Measurements from ENCODE around the gene EIF5A2. TPM values are rescaled to one million over a fixed set of nuclear protein-coding genes. Genes with fewer than 3 reads are reported as not detected.

The EIF5A2 gene
- total and polyA plus RNA-seq, 7 donors: 0.46 to 4.0 (median 1.9) TPM

DNA sequence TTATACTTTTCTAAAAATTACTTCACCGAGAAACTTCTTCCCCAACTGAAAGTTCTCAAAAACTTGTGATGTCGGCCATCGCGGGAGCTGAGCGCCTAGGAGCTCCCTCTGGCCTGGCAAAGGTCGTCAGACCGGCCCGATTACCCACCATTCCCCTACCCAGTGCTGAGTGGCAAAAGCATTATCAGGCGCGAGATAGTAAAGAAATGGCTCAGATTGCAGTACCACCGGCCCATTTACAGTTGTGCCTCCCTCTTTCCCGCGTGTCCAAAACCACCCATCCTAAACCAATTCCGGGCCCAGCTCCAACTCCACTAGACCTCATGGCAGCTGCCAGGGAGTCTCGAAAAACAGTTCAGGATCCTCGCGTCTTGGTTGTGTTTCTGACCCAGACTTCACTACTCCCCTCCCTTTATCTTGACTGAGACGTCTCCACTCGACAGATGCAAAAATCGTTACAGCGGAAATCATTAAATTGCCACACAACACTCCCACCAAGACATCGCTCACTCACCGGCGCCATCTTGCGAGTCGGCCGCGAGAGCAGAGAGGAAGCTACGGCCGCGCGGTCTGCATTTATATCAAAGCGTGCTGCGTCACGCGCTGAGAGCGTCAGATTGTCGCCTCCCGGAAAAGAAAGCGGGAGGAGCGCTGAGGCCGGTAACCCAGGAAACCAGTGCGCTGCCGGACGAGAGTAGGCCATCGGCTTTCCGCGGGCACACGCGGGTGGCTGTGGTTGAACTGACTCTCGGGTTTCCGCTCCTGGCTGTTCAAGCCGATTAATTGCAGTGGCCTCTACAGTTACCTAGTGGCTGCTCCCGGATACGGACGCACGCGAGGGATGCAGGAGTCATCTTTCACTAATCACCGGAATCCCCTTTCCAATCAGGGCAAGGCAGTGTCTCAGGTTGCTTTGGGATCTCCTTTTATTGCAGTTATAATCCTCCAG, 38.5 kb downstream of the EIF5A2 start, which contains the start of gene RPL22L1:
Gene RPL22L1 (minus strand): TSS at position 551 of the 949 bp plus-strand sequence. CDS start 28 bp downstream, at position 523.
- Histone ChIP-seq H3K27ac (peak within 1 kb of the TSS; percentile 86), H3K4me3 (peak within 1 kb of the TSS; percentile 82), H3K27me3 (ENCODE audit: insufficient read depth in 3 of 3, low read length in 2 of 3) (no peaks in the 10 kb centered on the region), H3K4me1 (peaks cover 20% of the 10 kb centered on the region), H3K9me3 (no peaks in the 10 kb centered on the region), H3K36me3 (ENCODE audit: insufficient read depth in 1 of 2, low read depth in 1 of 2) (peaks cover 4 to 38% of the 10 kb centered on the region in 2 donors)
- DNase-seq (peak; percentile 94 to 97), ATAC-seq (peak; percentile 98 to 99 (median 99))
- intact Hi-C loops (cut with DNase I): no loop called here
- TF ChIP-seq, protein P1, sequence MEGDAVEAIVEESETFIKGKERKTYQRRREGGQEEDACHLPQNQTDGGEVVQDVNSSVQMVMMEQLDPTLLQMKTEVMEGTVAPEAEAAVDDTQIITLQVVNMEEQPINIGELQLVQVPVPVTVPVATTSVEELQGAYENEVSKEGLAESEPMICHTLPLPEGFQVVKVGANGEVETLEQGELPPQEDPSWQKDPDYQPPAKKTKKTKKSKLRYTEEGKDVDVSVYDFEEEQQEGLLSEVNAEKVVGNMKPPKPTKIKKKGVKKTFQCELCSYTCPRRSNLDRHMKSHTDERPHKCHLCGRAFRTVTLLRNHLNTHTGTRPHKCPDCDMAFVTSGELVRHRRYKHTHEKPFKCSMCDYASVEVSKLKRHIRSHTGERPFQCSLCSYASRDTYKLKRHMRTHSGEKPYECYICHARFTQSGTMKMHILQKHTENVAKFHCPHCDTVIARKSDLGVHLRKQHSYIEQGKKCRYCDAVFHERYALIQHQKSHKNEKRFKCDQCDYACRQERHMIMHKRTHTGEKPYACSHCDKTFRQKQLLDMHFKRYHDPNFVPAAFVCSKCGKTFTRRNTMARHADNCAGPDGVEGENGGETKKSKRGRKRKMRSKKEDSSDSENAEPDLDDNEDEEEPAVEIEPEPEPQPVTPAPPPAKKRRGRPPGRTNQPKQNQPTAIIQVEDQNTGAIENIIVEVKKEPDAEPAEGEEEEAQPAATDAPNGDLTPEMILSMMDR (IDR thresholded peaks at IDR 0.05): no peak
- 0% methylated on average over 59 of the region's 59 CpGs for WGBS, 3 donors

DNA sequence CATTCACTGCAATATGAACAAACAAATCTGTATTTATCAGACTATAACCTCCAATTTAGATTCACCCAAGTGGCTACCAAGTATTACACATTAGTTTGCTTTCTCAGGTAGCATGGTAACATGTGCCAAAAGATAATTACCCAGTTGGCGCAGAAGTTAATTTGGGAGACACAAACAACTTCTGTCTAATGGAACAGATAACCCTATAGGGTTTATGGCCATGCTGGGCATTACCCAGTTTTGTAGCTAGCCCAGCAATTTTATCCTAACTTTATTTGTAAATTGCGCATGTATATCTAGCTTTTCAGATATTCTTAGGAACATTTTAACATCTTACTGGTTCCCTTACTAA, 39.2 kb downstream of the EIF5A2 start:
- intact Hi-C loops (cut with DNase I): no loop called here
- peaks cover 20% of the 10 kb centered on the region for H3K4me1 ChIP-seq
- H3K9me3 ChIP-seq: no peaks in the 10 kb centered on the region
- ATAC-seq: no peak
- TF ChIP-seq, protein P1 (IDR thresholded peaks at IDR 0.05): no peak
- H3K27me3 ChIP-seq (ENCODE audit: insufficient read depth in 3 of 3, low read length in 2 of 3): no peaks in the 10 kb centered on the region
- peak overlapping the region; percentile 82 for H3K4me3 ChIP-seq
- 24 to 41% (median 30%) methylated on average over 2 of the region's 2 CpGs for WGBS, 3 donors
- H3K36me3 ChIP-seq (ENCODE audit: insufficient read depth in 1 of 2, low read depth in 1 of 2): peaks cover 4 to 40% of the 10 kb centered on the region in 2 donors
- DNase-seq: no peak
- H3K27ac ChIP-seq: peak overlapping the region; percentile 86

GRCh38 chr3:170868577-170869238, 39.7 kb downstream of the EIF5A2 start:
- ATAC-seq (no peak), DNase-seq (no peak)
- peak overlapping the region; percentile 82 for H3K4me3 ChIP-seq
- whole genome bisulfite sequencing, 3 donors: 84 to 91% (median 88%) methylated on average over 9 of the region's 9 CpGs
- no peaks in the 10 kb centered on the region for H3K27me3 ChIP-seq (ENCODE audit: insufficient read depth in 3 of 3, low read length in 2 of 3)
- H3K27ac ChIP-seq: peak overlapping the region; percentile 86
- H3K9me3 ChIP-seq: no peaks in the 10 kb centered on the region
- H3K36me3 ChIP-seq (ENCODE audit: insufficient read depth in 1 of 2, low read depth in 1 of 2): peaks cover 4 to 40% of the 10 kb centered on the region in 2 donors
- intact Hi-C loops (cut with DNase I): no loop called here
- peaks cover 20% of the 10 kb centered on the region for H3K4me1 ChIP-seq
- TF ChIP-seq, protein P1 (IDR thresholded peaks at IDR 0.05): no peak

DNA sequence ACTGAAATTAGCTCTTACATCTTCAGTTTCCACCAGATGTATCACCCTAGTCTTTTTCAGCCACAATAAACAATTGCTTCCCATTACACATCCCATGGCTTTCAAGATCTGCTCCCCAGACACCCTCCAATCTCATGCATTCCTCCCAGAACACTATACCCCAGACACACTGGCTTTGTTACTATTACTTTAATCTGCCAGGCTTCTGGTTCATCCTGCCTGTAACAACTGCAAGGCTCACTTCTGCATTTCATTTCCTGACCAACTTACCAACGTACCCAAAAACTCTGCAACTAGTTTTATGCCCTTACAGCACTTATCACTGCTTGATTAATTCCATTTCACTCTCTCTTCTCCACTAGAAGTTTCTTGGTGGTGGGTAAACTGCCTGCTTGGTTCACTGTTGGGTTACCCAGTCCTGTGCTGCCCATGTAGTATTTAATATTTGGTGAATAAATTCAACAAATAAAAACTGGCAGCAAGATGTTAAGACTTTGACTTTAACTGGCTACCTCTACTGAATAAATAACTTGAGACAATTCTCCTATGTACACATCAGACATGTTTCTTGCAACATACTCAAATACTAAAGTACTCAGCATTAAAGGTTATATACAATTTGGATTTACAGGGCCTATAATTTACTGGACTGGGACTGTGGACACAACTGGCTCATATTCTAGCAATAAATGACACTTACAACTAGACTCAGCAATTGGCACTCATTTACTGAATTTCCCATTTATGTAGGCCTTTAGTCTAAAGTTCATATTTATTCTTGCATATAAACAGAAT, 41.1 kb downstream of the EIF5A2 start:
- no peaks in the 10 kb centered on the region for H3K27me3 ChIP-seq (ENCODE audit: insufficient read depth in 3 of 3, low read length in 2 of 3)
- H3K27ac ChIP-seq: no peak overlapping the region
- TF ChIP-seq, protein P1 (IDR thresholded peaks at IDR 0.05): no peak
- H3K4me3 ChIP-seq: peak overlapping the region; percentile 82
- no peak for ATAC-seq
- DNase-seq: no peak
- no peaks in the 10 kb centered on the region for H3K9me3 ChIP-seq
- H3K36me3 ChIP-seq (ENCODE audit: insufficient read depth in 1 of 2, low read depth in 1 of 2): peaks cover 4 to 40% of the 10 kb centered on the region in 2 donors
- peaks cover 20% of the 10 kb centered on the region for H3K4me1 ChIP-seq
- 45 to 71% (median 62%) methylated on average over 1 of the region's 1 CpG for WGBS, 3 donors
- intact Hi-C loops (cut with DNase I): no loop called here
